GM12874 (cell line): ENCODE results near the gene SNX9.

Experiments used
- TF ChIP-seq, protein P1 (sequence below): IDR thresholded peaks from 2 replicates; pipeline ENCODE4 v1.5.1; 2011; ENCODE audit warnings: low read depth, mild to moderate bottlenecking, control low read depth, low read length, moderate library complexity; ENCODE audit not compliant: insufficient read depth

The SNX9 gene

DNA sequence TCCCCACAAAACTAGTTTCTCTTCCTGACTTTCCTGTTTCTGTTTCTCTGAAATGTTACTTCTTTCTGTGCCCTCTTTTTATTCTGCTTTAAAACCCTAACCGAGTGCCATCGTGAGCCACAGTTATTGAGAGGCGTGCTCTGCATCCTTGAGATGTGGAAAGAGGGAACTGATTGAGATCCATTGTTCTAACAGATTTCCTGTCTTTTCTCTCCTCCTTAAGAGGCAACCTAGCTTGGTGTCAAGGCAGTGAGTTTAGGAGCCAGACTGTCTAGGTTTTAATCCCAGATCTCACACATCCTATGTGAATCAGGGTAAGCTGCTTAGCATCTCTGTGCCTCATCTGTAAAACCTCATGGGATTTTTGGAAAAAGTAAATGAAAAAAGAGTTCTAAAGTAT, 57.5 kb downstream of the SNX9 start:
- TF ChIP-seq, protein P1, sequence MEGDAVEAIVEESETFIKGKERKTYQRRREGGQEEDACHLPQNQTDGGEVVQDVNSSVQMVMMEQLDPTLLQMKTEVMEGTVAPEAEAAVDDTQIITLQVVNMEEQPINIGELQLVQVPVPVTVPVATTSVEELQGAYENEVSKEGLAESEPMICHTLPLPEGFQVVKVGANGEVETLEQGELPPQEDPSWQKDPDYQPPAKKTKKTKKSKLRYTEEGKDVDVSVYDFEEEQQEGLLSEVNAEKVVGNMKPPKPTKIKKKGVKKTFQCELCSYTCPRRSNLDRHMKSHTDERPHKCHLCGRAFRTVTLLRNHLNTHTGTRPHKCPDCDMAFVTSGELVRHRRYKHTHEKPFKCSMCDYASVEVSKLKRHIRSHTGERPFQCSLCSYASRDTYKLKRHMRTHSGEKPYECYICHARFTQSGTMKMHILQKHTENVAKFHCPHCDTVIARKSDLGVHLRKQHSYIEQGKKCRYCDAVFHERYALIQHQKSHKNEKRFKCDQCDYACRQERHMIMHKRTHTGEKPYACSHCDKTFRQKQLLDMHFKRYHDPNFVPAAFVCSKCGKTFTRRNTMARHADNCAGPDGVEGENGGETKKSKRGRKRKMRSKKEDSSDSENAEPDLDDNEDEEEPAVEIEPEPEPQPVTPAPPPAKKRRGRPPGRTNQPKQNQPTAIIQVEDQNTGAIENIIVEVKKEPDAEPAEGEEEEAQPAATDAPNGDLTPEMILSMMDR = no peak

DNA sequence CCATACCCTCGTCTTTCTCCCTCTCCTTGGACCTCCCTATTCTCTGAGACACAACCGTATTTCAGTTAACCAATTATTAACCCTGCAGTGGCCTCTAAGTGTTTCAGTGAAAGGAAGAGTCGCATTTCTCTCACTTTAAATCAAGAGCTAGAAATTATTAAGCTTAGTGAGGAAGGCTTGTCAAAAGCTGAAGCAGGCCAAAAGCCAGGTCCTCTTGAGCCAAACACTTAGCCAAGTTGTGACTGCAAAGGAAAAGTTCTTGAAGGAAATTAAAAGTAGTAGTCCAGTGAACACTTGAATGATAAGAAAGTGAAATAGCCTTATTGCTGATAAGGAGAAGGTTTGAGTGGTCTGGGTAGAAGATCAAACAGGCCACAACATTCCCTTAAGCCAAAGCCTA, 58.3 kb downstream of the SNX9 start:
- TF ChIP-seq, protein P1 = no peak

DNA sequence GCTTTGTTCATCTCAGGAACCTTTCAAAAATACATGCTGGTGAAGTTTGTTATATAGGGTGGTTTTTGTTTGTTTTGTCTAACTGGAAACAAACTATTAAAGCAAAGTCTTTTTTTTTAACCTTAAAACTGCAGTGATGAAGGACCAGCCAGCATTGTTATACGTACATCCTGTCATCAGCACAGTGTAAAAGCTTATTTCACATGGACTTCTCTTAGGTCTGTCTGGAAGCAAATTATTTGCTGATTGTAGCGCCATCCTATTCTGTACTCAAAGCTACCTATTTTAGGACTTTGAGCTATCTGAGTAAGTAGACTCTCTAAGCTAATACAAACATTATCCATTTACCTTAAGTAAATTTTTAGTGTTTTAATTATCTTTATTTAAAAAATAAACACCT, 61.7 kb downstream of the SNX9 start:
- TF ChIP-seq, protein P1 = no peak

GRCh38 chr6:157885211-157885788, 62.3 kb downstream of the SNX9 start:
- TF ChIP-seq, protein P1 = no peak

DNA sequence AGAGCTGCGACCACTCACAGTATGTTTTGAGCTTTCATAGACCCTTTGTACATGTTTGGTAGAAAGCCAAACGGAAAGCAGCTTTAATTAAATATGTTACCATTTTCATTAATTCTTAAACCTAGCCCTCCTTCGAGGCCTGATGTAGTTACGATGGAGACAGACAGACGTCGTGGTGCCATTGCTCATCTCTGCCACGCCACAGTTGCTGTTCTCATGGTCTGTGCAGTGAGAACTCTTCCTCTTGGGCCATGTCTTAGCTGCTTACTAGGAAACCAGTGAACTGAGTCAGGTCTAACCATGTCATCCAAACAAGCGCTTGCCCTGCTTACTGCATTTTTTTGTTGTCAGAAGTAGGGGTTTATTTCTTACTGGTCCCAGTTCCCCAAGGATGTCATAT, 62.8 kb downstream of the SNX9 start:
- TF ChIP-seq, protein P1 = no peak

DNA sequence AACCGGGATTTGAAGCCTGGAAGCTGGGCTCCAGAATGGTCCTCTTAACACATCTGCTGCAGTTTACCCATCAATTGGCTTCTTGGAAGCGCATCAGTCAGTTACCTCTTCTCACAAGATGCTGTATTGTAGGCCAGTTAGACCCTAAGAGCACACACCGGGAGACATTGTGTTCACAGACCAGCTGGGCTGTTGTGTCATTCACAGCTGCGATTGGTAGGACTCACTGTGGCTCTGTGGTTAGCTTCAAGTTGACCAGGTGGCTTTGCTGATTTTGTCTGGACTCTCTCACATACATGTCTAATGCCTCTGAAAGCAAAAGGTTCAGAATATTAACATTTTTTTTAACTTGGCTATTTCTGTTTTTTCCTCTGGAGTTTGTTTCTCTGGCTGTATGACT, 64.8 kb downstream of the SNX9 start:
- TF ChIP-seq, protein P1 = no peak

- TF ChIP-seq, protein P1 = no peak
Observed at GRCh38 chr6:157891544-157892362, 68.7 kb downstream of the SNX9 start.
